Esophagus squamous epithelium (tissue), 4 donors: Measurements from ENCODE around the gene RIOK3.

Experiments
- CTCF ChIP-seq, 6 experiments: fragments of 450-650 bp in 4 of 6; fragments of 200-600 bp in 2 of 6; sonication (generic) in 2 of 6; IDR thresholded peaks; one replicate each; pipeline ENCODE4 v1.5.1; 2016 to 2019; ENCODE audit warnings: antibody characterized with exemption in 6 of 6, mild to moderate bottlenecking in 4 of 6, moderate library complexity in 4 of 6
- POLR2A ChIP-seq, 4 donors: fragments of 450-650 bp; IDR thresholded peaks; one replicate each; pipeline ENCODE4 v1.6.1; 2017; ENCODE audit warnings: antibody characterized with exemption in 4 of 4, mild to moderate bottlenecking in 4 of 4, moderate library complexity in 3 of 4

- no peak for TF ChIP-seq POLR2A (IDR thresholded peaks at IDR 0.05)
- TF ChIP-seq CTCF (IDR thresholded peaks at IDR 0.05): no peak
These were observed 18.4 kb downstream of the RIOK3 start for GRCh38 chr18:23471486-23471885.
